ENCODE data around the gene MCRIP2.

MCRIP2 gene

GRCh38 chr16:669666-670065 is 28.0 kb downstream of the MCRIP2 start:
- DNase-seq (ENCODE audit: low read depth in 3 of 3): no peak

- DNase-seq (ENCODE audit: low read depth in 3 of 3): no peak
Measured at GRCh38 chr16:670485-671352, 29.1 kb downstream of the MCRIP2 start.

- DNase-seq (ENCODE audit: low read depth in 3 of 3): no peak
Measured at GRCh38 chr16:671353-672131, 29.9 kb downstream of the MCRIP2 start.

DNA sequence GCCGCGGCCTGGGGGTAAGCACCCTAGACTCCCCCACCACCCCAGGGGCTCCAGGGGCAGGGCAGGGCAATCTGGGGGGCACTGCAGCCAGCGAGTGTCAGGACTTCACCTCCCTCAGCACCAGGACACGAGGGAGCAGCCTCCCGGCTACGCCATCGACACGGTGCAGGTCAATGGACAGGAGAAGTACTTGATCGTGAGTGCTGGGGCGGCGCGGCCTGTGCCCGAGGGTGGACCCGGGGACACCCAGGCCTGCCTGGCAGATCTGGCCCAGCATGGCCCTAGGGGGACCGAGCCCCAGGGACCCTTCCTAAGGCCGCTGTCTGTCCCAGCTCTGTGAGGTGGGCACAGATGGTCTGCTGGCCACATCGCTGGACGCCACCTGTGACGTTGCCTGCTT is 30.7 kb downstream of the MCRIP2 start:
- DNase-seq (ENCODE audit: low read depth in 3 of 3): no peak

DNA sequence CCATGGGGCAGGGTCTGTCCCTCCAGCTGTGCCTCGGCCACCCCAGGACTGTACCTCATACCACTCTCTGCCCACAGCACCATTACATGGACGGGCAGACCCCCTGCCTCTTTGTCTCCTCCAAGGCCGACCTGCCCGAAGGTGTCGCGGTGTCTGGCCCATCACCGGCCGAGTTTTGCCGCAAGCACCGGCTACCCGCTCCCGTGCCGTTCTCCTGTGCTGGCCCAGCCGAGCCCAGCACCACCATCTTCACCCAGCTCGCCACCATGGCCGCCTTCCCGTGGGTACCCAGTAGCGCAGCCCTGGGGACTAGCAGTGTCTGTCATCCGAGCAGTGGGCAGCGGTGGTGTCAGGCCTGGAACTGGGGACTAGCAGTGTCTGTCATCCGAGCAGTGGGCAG is 31.2 kb downstream of the MCRIP2 start:
- no peak for DNase-seq (ENCODE audit: low read depth in 3 of 3)

DNA sequence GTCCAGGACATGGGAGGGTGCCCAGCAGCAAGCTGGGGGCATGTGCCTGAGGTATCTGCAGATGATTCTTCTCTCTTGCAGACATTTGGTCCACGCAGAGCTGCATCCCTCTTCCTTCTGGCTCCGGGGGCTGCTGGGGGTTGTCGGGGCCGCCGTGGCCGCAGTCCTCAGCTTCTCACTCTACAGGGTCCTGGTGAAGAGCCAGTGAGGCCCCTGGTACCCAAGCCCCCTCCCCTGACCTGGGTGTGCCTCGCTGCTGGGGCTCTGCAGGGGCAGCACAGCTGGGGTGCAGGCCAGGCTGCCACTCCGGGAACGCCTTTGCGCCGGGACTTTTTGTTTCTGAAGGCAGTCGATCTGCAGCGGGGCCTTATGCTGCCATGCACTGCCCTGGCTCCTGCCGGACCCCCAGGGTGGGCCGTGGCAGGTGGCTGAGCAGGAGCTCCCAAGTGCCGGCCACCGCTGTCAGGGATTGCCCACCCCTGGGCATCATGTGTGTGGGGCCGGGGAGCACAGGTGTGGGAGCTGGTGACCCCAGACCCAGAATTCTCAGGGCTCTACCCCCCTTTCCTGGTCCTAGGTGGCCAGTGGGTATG is 31.9 kb downstream of the MCRIP2 start:
- DNase-seq (ENCODE audit: low read depth in 3 of 3): no peak

DNA sequence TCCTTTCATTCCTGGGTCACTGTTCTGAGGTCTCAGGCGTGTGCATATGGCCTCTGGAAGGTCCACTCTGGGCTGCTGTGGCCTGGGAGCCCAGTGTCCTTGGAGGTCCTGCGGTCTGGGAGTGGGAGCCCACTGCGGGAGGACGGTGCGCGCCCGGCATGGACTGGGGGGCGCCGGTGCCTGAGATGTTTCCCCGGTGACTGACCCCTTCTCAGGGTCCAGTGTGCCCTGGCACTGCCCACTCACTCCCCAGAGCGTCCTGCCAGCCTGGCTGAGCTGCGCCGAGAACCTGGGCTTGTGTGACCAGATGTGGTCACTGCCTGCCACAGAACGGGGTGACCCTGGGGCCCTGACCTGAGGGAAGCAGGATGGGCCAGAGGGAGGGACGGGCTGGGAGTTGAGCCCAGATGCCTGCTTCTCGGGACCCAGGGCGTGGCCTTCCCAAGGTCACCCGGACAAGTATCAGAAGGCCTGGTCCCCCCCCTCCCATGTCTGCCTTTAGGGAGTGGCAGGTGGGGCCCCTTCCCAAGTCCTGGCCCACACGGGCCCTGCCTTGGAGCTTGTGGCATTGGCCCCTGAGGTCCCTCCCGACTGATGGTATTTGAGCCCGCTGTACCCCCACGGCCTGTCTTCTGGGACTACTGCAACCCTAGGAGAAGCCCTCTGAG is 32.7 kb downstream of the MCRIP2 start:
- no peak for DNase-seq (ENCODE audit: low read depth in 3 of 3)

DNA sequence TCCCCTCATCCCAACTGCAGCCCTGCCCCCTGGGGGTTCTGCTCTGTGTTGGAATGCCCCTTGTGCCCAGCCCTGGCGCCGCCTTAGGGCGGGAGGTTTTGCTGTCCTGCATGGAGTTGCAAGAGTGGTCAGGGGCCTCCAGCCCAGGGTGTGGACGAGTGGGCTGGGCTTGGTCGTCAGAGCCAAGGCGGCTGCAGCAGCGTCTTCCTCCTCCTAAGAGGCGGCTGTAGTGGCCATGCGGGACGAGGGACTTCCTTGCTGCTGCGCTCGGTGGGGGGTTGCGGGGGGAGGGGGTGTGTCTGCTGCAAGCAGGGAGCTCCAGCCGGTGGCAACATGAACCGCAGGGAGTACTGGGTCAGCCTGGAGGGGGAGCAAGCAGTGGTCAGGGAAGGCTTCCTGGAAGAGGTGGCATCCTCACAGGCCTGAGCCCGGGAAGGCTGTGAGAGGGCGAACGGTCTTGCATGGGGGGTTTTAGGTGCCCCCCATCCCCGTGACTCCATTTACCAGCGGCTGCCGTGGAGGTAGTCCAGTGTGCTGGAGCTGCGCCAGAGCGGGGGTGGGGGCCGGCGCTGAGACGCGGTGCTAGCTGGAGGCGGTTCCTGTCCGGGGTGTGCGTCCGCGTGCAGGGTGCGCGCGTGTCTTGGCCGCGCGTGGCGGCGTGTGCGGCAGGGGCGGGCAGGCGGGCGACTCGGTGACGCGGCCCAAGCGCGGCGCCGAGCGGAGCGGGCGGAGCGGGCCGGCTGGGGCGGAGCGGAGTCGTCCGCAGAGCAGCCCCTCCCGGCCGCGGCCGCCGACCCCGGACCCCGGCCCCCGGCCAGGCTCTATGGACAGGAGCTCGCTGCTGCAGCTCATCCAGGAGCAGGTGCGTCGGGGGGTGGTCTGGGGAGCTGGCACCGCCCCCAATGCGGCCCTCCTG is 33.6 kb downstream of the MCRIP2 start, which contains the start of gene RHBDL1:
Gene RHBDL1, plus strand, starts transcription at position 704 of the 916 bp plus-strand sequence. Its CDS starts 120 bp downstream, at position 824.
- no peak for DNase-seq (ENCODE audit: low read depth in 3 of 3)

DNA sequence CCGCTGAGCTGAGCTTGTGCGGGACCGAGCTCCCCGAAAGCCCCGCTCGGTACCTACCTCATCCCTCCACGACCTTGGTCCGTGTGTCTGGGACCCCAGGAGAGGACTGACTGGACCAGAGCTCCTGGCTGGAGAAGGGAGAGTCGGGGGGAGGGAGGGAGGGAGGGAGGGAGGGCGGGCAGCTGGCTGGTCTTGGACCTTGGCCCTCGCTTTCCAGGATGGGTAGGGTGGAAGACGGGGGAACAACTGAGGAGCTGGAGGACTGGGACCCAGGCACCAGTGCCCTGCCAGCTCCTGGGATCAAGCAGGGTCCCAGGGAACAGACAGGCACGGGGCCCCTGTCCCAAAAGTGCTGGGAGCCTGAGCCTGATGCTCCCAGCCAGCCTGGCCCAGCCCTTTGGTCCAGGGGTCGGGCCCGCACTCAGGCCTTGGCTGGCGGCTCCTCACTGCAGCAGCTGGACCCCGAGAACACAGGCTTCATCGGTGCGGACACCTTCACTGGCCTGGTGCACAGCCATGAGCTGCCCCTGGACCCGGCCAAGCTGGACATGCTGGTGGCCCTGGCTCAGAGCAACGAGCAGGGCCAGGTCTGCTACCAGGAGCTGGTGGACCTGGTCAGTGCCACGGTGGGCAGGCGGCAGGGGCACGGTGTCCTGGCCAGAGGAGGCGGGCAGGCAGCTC is 34.4 kb downstream of the MCRIP2 start:
- no peak for DNase-seq (ENCODE audit: low read depth in 3 of 3)

DNA sequence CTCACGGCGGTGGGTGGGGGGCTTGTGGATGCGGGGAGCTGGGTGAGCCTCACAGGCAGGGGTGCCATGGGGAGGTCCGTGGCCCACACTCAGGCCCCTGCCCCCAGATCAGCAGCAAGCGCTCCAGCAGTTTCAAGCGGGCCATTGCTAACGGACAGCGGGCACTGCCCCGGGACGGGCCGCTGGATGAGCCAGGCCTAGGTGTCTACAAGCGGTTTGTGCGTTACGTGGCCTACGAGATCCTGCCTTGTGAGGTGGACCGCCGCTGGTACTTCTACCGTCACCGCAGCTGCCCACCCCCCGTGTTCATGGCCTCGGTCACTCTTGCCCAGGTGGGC is 34.9 kb downstream of the MCRIP2 start:
- DNase-seq (ENCODE audit: low read depth in 3 of 3): no peak

DNA sequence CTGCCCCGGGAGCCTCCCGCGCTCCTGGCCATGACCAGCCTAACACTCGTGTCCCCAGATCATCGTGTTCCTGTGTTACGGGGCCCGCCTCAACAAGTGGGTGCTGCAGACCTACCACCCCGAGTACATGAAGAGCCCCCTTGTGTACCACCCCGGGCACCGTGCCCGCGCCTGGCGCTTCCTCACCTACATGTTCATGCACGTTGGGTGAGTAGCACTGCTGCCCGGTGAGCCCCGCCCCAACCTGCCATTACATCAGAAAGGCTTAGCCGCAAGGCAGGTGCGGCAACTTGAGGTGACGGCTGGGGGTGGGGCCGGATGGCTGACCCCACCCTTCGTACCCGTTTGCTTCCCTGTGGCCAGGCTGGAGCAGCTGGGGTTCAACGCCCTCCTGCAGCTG is 35.3 kb downstream of the MCRIP2 start:
- no peak for DNase-seq (ENCODE audit: low read depth in 3 of 3)

DNA sequence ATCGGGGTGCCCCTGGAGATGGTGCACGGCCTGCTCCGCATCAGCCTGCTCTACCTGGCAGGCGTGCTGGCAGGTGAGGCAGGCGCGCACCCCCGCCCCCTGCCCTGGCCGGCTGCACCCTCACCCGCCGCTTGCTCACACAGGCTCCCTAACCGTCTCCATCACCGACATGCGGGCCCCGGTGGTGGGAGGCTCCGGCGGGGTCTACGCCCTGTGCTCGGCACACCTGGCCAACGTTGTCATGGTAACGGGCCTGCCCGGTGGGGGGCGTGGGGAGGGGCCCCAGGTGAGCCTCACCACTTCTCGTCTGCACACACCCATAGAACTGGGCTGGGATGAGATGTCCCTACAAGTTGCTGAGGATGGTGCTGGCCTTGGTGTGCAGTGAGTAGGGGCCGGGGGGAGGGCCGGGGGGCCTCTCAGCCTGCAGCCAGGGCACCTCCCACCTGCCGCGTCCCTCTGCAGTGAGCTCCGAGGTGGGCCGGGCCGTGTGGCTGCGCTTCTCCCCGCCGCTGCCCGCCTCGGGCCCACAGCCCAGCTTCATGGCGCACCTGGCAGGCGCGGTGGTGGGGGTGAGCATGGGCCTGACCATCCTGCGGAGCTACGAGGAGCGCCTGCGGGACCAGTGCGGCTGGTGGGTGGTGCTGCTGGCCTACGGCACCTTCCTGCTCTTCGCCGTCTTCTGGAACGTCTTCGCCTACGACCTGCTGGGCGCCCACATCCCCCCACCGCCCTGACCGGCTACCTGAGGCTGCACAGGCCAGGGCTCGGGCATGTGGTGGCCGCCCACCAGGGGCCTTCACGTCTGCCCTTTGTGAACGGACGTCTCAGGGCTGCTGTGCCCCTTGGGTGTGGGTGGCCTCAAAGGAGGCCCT is 35.9 kb downstream of the MCRIP2 start:
- no peak for DNase-seq (ENCODE audit: low read depth in 3 of 3)

- no peak for DNase-seq (ENCODE audit: low read depth in 3 of 3)
Measured at GRCh38 chr16:678209-678857, 36.7 kb downstream of the MCRIP2 start.

- DNase-seq (ENCODE audit: low read depth in 3 of 3): peak in 1 of 3 experiments; percentile 40
Measured at GRCh38 chr16:678858-679813, 37.5 kb downstream of the MCRIP2 start.

DNA sequence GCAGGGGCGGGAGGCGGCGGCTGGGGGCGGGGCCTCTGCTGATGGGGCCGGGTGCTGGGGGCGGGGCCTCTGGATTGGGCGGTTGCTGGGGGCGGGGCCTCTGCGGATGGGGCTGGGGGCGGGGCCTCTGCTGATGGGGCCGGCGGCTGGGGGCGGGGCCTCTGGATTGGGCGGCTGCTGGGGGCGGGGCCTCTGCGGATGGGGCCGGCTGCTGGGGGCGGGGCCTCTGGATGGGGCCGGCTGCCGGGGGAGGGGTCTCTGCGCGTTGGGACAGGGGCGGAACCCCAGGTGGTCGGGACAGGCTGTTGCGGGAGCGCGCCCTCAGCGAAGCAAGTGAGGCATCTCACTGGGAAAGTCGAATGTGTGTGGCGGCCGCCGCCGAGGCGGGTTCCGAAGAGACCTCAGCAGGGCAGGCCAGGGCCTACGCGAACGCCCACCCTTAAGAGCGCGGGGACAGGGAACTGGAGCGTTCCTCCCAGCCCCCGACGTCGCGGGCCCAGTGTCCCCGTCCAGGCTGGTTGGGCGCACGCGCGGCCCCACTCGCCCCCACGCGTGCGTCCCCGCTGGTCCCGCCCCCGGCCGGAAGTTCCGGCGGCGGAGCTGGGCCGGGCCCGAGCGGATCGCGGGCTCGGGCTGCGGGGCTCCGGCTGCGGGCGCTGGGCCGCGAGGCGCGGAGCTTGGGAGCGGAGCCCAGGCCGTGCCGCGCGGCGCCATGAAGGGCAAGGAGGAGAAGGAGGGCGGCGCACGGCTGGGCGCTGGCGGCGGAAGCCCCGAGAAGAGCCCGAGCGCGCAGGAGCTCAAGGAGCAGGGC is 38.4 kb downstream of the MCRIP2 start, which contains the start of gene STUB1:
Gene STUB1, plus strand, starts transcription at position 597 of the 811 bp plus-strand sequence. Its CDS starts 116 bp downstream, at position 713.
- peak; percentile 85 for DNase-seq (ENCODE audit: low read depth in 3 of 3)

- no peak for DNase-seq (ENCODE audit: low read depth in 3 of 3)
Measured at GRCh38 chr16:680625-680945, 39.0 kb downstream of the MCRIP2 start.

Measured in stimulated activated CD4-positive, alpha-beta T cell treated with anti-CD3 and anti-CD28 coated beads, TNF-alpha, amount 100 ng/mL, for 4 hours (primary cell).